ENCODE data around the gene PNKD. TPM values are rescaled to one million over a fixed set of nuclear protein-coding genes. Genes with fewer than 3 reads are reported as not detected.

Gene PNKD
- polyA plus RNA-seq, 1 donor from 2014 or later = 126 TPM

GRCh38 chr2:218384975-218385374 lies 114.7 kb downstream of the PNKD start:
- peaks cover 5% of the 10 kb centered on the region for H3K27me3 Mint-ChIP-seq
- H3K36me3 Mint-ChIP-seq = no peaks in the 10 kb centered on the region
- peaks cover 6 to 11% (median 9%) of the 10 kb centered on the region in 3 donors for H3K4me1 Mint-ChIP-seq
- no peaks in the 10 kb centered on the region for H3K9me3 Mint-ChIP-seq
- H3K4me3 Mint-ChIP-seq = no peak overlapping the region
- no peak overlapping the region for H3K27ac Mint-ChIP-seq

DNA sequence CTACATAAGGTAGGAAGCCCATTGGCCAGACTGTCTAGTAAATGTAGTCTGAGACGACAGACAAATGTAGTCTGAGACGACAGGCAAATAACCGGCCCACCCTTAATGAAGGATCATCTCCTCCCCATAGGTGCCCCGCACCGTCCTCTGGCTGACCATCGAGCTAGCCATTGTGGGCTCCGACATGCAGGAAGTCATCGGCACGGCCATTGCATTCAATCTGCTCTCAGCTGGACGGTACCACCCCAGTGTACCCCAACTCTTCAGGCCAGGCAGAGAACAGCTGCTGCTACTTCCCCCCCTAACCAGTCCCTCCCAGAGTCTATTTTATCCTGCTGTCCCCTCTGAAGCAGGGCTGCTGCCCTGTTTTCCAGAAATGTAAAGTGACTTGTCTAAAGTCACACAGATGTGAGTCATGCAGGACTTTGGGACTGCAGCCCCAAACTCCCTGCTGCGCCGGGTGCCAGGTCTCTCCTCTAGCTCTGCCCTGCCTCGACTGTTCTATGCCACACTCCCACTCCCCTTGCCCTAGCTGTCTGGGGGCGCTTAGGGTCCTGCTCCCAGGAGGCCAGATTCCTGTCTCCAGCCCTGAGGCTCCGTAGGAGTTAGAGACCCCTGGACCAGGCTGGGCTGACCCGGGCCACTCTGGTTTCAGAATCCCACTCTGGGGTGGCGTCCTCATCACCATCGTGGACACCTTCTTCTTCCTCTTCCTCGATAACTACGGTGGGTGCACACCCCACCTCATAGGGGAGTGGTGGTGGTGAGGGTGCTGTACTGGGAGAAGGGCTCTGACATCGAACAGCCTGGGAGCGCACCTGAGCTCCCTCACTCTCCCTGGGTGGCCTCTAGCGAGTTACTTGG lies 116.4 kb downstream of the PNKD start:
- no peaks in the 10 kb centered on the region for H3K9me3 Mint-ChIP-seq
- peak overlapping the region in 1 of 3 donors; percentile 22 for H3K27ac Mint-ChIP-seq
- H3K27me3 Mint-ChIP-seq = peaks cover 5% of the 10 kb centered on the region
- H3K4me1 Mint-ChIP-seq = peaks cover 4 to 9% (median 8%) of the 10 kb centered on the region in 3 donors
- no peaks in the 10 kb centered on the region for H3K36me3 Mint-ChIP-seq
- peak overlapping the region in 3 of 4 donors; percentile 31 to 85 (median 38) for H3K4me3 Mint-ChIP-seq

DNA sequence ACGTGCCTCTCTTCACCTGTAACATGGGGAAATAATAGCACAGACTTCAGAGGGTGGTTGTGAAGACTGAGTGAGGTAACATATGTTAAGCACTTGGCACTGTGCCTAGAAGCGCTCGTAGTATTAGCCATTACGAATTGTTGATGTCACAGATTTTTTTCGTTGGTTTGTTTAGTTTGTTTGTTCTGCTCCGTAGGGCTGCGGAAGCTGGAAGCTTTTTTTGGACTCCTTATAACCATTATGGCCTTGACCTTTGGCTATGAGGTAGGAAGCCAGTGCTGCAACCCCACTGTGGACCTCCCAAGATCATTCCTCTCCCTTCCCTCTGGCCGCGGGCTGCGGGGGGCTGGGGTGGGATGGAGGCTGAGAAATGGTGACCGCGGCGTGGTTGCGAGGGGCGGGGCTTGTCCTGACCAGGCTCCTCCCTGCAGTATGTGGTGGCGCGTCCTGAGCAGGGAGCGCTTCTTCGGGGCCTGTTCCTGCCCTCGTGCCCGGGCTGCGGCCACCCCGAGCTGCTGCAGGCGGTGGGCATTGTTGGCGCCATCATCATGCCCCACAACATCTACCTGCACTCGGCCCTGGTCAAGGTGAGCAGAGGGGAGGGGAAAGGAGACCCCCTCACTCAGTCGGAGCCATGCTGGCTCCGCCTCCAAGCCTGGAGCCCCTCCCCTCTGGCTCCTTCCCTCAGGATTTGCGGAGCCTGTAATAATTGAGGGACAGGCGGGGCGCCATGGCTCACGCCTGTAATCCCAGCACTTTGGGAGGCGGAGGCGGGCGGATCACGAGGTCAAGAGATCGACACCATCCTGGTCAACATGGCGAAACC lies 117.3 kb downstream of the PNKD start:
- no peaks in the 10 kb centered on the region for H3K9me3 Mint-ChIP-seq
- H3K36me3 Mint-ChIP-seq = no peaks in the 10 kb centered on the region
- peak overlapping the region; percentile 31 to 85 (median 46) for H3K4me3 Mint-ChIP-seq
- peaks cover 3 to 4% (median 4%) of the 10 kb centered on the region in 3 donors for H3K4me1 Mint-ChIP-seq
- peak overlapping the region in 1 of 3 donors; percentile 22 for H3K27ac Mint-ChIP-seq
- peaks cover 5% of the 10 kb centered on the region for H3K27me3 Mint-ChIP-seq

DNA sequence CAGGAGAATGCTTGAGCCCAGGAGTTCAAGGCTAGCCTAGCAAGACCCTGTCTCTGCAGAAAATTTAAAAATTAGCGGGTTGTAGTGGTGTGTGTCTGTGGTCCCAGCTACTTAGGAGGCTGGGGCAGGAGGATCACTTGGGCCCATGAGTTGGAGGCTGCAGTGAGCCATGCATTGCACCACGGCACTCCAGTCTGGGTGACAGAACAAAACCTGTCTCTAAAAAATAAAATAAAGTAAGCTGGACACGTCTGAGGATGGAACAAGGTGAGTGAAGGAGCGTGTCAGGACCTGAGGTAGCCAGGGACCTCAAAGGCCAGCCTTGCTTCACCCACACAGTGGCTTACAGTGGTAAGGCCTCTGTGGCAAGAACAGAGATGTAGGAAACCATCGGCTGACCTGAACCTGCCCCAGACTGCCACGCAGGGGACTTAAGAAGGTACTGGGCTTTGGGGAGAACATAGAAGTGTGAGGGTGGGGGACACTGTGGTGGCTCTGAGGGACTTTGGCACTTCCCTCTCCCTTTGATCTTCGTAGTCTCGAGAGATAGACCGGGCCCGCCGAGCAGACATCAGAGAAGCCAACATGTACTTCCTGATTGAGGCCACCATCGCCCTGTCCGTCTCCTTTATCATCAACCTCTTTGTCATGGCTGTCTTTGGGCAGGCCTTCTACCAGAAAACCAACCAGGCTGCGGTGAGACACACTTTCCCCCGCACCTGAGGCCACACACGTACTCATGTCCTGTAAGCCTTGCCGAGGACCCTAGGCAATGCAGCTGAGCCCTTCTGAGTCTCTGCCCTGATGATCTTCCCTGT lies 119.2 kb downstream of the PNKD start:
- no peak overlapping the region for H3K27ac Mint-ChIP-seq

GRCh38 chr2:218391202-218391601 lies 120.9 kb downstream of the PNKD start:
- Mint-ChIP-seq H3K36me3 (no peaks in the 10 kb centered on the region), H3K4me3 (no peak overlapping the region), H3K9me3 (no peaks in the 10 kb centered on the region), H3K27ac (no peak overlapping the region), H3K27me3 (peaks cover 5% of the 10 kb centered on the region), H3K4me1 (peaks cover 9 to 17% (median 12%) of the 10 kb centered on the region in 3 donors)

More for the DNA sequence above, 119.2 kb downstream of the PNKD start:
- Mint-ChIP-seq H3K27me3 (peaks cover 5% of the 10 kb centered on the region), H3K4me3 (peak overlapping the region in 1 of 4 donors; percentile 41), H3K36me3 (no peaks in the 10 kb centered on the region), H3K4me1 (peaks cover 3 to 9% (median 4%) of the 10 kb centered on the region in 3 donors), H3K9me3 (no peaks in the 10 kb centered on the region)

DNA sequence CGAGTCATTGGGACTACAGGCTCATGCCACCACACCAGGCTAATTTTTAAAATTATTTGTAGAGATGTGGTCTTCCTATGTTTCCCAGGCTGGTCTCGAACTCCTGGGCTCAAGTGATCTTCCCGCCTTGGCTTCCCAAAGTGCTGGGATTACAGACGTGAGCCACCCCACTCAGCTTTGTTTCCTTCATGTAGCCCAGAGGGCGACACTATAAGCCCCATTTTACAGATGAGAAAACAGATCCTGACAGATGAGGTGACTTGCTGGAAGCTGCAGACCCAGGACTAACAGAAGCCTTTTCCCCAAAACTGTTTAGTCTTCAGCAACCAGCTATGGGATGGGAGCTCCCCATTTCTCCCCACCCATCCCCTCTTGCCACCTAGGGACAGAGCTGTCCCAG lies 122.1 kb downstream of the PNKD start:
- peaks cover 2% of the 10 kb centered on the region for H3K27me3 Mint-ChIP-seq
- H3K4me3 Mint-ChIP-seq = peak overlapping the region in 2 of 4 donors; percentile 55 to 71
- H3K4me1 Mint-ChIP-seq = peaks cover 16 to 21% (median 19%) of the 10 kb centered on the region in 3 donors
- H3K36me3 Mint-ChIP-seq = no peaks in the 10 kb centered on the region
- H3K9me3 Mint-ChIP-seq = no peaks in the 10 kb centered on the region
- H3K27ac Mint-ChIP-seq = no peak overlapping the region

DNA sequence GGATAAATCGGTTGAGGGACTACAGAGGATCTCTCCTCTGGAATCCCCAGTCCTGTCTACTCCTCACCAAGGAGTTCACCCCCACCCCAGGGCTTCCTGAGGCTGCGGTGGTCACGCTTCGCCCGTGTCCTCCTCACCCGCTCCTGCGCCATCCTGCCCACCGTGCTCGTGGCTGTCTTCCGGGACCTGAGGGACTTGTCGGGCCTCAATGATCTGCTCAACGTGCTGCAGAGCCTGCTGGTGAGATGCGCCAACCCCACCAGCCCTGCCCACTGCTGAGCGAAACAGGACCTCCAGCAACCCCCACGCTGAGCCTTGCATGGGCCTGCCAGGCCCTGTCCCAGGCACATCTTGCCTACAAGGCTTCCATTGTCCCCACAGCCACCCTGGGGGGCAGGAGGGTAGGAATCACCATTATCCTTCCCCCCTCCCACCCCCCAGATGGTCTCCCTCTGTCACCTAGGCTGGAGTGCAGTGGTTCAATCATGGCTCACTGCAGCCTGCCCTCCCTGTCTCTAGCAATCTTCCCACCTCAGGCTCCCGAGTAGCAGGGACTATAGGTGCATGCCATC lies 122.7 kb downstream of the PNKD start:
- peak overlapping the region in 1 of 4 donors; percentile 55 for H3K4me3 Mint-ChIP-seq
- H3K27ac Mint-ChIP-seq = peak overlapping the region in 1 of 3 donors; percentile 100
- peaks cover 18 to 25% (median 20%) of the 10 kb centered on the region in 3 donors for H3K4me1 Mint-ChIP-seq
- H3K27me3 Mint-ChIP-seq = peaks cover 2% of the 10 kb centered on the region
- H3K9me3 Mint-ChIP-seq = no peaks in the 10 kb centered on the region
- H3K36me3 Mint-ChIP-seq = no peaks in the 10 kb centered on the region

- H3K36me3 Mint-ChIP-seq = no peaks in the 10 kb centered on the region
- H3K27me3 Mint-ChIP-seq = peaks cover 2% of the 10 kb centered on the region
- H3K4me1 Mint-ChIP-seq = peaks cover 18 to 26% (median 20%) of the 10 kb centered on the region in 3 donors
- H3K27ac Mint-ChIP-seq = peak overlapping the region in 1 of 3 donors; percentile 100
- no peaks in the 10 kb centered on the region for H3K9me3 Mint-ChIP-seq
- H3K4me3 Mint-ChIP-seq = peak overlapping the region in 2 of 4 donors; percentile 26 to 58
Measured at GRCh38 chr2:218393750-218394290, 123.5 kb downstream of the PNKD start.

DNA sequence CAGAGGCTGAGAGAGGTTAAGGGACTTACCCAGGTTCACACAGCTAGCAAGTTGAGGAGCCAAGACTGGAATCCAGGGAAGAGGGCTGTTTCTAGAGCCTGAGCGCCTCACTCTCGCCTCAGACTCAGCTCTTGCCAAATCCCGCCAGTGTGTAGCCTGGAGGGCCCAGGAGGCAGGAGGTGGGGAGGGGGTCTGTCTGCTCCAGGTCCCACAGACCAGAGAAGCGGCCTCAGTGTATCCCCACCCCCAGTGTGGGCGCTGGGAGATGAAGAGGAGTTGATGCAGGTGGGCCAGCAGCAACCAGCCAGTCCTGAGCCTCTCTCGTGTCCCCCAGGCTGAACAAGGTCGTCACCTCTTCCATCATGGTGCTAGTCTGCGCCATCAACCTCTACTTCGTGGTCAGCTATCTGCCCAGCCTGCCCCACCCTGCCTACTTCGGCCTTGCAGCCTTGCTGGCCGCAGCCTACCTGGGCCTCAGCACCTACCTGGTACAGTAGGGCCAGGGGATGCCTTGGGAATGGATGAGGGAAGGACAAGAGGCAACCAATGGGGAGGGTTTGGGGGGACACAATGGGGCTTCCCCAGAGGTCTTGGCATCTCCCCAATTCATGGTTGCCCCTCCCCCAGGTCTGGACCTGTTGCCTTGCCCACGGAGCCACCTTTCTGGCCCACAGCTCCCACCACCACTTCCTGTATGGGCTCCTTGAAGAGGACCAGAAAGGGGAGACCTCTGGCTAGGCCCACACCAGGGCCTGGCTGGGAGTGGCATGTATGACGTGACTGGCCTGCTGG lies 124.2 kb downstream of the PNKD start:
- Mint-ChIP-seq H3K9me3 (no peaks in the 10 kb centered on the region), H3K4me1 (peaks cover 18 to 26% (median 20%) of the 10 kb centered on the region in 3 donors), H3K4me3 (peak overlapping the region in 3 of 4 donors; percentile 26 to 81 (median 57)), H3K36me3 (no peaks in the 10 kb centered on the region), H3K27me3 (peaks cover 2% of the 10 kb centered on the region), H3K27ac (peak overlapping the region in 2 of 3 donors; percentile 82 to 100)

DNA sequence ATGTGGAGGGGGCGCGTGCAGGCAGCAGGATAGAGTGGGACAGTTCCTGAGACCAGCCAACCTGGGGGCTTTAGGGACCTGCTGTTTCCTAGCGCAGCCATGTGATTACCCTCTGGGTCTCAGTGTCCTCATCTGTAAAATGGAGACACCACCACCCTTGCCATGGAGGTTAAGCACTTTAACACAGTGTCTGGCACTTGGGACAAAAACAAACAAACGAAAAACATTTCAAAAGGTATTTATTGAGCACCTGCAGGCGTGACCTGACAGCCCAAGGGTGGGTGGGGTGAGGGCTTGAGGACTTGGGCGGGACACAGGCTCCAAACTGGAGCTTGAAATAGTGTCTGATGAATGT lies 124.7 kb downstream of the PNKD start:
- Mint-ChIP-seq H3K36me3 (no peaks in the 10 kb centered on the region), H3K27ac (peak overlapping the region in 2 of 3 donors; percentile 82 to 100), H3K27me3 (no peaks in the 10 kb centered on the region), H3K4me1 (peaks cover 18 to 26% (median 20%) of the 10 kb centered on the region in 3 donors), H3K4me3 (peak overlapping the region in 3 of 4 donors; percentile 11 to 81 (median 57)), H3K9me3 (no peaks in the 10 kb centered on the region)

DNA sequence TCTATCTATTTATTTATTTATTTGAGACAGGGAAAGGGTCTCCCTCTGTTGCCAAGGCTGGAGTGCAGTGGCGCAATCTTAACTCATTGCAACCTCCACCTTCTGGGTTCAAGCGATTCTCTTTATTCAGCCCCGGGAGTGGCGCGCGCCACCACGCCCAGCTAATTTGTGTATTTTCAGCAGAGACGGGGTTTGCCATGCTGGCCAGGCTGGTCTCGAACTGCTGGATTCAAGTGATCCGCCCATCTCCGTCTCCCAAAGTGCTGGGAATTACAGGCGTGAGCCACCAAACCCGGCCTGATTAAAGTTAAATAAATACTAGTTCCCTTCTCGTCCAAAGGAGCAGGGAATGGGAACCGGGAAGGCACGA lies 125.1 kb downstream of the PNKD start:
- no peaks in the 10 kb centered on the region for H3K36me3 Mint-ChIP-seq
- no peaks in the 10 kb centered on the region for H3K27me3 Mint-ChIP-seq
- peak overlapping the region; percentile 96 to 100 (median 99) for H3K27ac Mint-ChIP-seq
- H3K4me1 Mint-ChIP-seq = peaks cover 18 to 26% (median 20%) of the 10 kb centered on the region in 3 donors
- H3K4me3 Mint-ChIP-seq = peak overlapping the region; percentile 94 to 100 (median 100)
- no peaks in the 10 kb centered on the region for H3K9me3 Mint-ChIP-seq

DNA sequence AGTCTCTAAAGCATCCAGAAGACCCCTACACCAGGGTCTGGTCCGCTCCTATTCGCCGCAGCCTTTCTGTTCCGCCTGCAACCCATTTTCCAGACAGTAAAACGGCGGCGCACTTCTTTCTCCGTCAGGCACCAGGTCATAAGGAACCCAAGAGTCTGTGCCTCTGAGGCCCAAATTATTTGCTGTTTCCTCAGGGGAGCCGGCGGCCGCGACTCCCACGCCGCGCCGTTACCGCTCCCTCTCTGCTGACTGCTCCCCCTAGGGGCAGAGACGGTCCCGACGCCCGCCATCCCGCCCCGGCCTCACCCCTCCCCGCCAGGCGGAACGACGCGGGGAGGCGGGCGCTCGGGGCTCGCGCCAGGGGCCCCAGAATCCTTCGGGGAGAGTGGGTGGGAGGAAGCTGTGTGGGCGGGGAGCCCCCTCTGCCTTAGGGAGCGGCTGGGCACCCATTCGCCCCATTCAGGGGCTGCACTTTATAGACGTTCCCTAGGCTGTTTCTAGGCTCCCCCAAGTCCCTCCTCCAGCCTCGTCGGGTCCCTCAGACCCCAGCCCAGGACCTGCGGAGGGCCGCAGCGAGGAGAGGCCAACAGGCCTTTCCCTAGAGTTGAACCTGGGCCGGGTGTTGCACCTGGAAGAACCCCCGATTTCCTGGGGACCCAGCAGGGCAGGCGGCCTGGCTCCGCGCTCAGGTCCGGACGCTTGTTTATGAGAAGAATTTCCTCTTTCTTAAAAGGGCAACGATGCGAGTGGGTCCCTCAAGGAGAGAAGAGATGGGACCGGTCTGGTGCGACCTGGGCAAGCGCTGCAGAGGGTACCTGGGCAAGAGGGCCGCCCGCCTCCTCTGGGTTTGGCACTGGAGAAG lies 125.7 kb downstream of the PNKD start:
- Mint-ChIP-seq H3K27ac (peak overlapping the region; percentile 96 to 100 (median 99)), H3K36me3 (no peaks in the 10 kb centered on the region), H3K4me3 (peak overlapping the region; percentile 94 to 100 (median 100)), H3K9me3 (no peaks in the 10 kb centered on the region), H3K4me1 (peaks cover 18 to 26% (median 20%) of the 10 kb centered on the region in 3 donors), H3K27me3 (no peaks in the 10 kb centered on the region)

Measured in IgD-negative memory B cell (primary cell).